ENCODE data around the gene RFC3. TPM values are rescaled to one million over a fixed set of nuclear protein-coding genes. Genes with fewer than 3 reads are reported as not detected.

RFC3 gene, protein sequence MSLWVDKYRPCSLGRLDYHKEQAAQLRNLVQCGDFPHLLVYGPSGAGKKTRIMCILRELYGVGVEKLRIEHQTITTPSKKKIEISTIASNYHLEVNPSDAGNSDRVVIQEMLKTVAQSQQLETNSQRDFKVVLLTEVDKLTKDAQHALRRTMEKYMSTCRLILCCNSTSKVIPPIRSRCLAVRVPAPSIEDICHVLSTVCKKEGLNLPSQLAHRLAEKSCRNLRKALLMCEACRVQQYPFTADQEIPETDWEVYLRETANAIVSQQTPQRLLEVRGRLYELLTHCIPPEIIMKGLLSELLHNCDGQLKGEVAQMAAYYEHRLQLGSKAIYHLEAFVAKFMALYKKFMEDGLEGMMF
- 30.0 TPM for total RNA-seq

DNA sequence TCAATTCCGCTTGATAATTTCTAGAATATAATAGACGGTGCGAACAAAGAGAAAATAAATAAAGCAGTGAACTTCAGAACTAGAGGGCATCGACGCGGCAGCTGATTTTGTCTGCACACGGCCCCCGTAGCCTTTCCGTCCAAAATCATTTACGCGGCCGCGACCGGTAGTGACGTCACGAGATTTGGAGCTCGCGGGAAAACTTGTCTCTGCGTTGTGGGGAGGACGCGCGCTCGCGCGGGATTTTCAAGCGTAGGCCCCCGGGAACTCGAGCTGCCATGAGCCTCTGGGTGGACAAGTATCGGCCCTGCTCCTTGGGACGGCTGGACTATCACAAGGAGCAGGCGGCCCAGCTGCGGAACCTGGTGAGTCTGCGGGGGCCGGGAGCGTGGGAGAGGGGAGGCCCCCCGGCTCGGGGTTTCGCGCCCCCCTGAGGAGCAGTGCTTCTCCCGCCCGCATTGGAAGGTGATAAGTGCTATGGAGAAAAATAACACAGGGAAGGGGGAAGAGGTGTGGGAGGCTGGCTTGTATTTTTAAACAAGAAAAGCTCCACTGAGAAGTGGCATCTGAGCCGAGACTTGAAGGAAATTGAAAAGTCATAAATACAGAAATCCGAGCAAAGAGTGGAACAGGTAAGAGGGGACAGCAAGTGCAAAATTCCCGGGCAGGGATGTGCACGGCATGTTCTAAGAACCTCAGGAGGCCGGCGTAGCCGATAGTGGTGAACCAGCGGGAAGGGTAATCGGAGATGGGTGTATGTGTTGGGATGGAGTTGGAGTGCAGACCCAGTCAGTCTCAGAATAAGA lies at the start of gene RFC3:
Gene RFC3, plus strand, starts transcription at position 249 of the 806 bp plus-strand sequence. Its CDS starts 30 bp downstream, at position 279.

Small RNAs within 50 kb of the gene (small RNA-seq; reads per million reads assigned to genes)
- gene RNU5A-4P (ENCODE audit: low replicate concordance) = 0.46 reads per million, percentile 40 among the genes with 10 or more reads in this experiment
